GM19463 (cell line): Measurements from ENCODE around the gene ROPN1L.

ENCODE experiments used
- ATAC-seq: cut with Tn5 transposase; IDR thresholded peaks from one replicate; pipeline ENCODE4 v1.9.1; 2021; ENCODE audit warnings: mild to moderate bottlenecking, moderate library complexity; ENCODE audit not compliant: unreplicated experiment

Gene ROPN1L

DNA sequence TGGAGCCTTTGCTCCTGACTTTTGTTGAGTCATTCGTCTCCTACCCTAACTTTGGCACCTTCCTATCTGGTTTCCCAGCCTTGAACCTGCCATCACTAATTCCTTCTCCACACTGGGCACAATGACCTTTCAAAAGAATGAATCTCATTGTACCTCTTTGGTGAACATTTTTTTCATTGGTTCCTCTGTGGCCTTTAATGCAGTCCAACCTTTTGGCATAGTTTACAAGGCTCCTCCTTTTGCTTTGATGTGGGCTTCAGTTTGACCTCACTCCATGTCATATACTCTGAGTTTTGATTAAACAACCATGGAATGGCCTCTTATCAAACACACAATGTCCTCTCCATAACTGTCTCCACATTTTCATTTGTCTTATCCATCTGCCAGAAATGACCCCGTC is 14.5 kb upstream of the ROPN1L start:
- no peak for ATAC-seq

DNA sequence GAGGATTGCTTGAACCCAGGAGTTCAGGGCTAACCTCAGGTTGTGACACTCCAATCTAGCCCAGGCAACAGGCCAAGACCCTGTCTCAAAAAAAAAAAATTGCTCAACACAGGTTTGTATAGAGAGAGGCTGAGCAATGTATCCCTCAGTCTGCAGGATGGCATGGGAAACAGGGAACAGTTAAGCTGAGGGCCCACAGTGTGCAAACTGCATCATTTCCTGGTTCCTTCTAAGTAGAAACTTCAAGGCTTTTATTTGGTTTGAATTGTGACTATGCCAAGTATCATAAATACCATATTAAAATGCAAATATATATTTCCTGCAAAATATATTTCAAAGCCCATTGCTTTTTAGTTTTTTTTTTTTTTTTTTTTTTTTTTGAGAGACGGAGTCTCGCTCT is 13.7 kb upstream of the ROPN1L start:
- no peak for ATAC-seq

DNA sequence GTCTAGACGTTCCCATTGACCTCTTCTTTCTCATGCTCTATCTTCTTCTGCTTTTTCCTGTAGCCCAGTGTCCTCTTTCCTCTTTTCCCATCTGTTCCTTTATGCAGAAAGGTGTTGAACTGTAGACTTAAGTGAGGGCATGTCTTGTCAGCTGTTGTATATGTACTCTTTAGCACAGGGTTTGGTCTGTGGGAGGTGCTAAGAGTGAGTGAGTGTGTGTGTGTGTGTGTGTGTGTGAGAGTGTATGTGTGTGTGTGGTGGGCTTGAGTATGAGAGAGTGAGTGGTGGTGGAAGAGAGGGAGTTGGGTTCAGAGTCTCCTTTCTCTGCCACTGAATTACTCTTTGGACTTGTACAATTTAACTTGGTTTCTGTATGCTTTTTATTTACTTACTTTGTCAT is 10.3 kb upstream of the ROPN1L start:
- ATAC-seq = no peak

DNA sequence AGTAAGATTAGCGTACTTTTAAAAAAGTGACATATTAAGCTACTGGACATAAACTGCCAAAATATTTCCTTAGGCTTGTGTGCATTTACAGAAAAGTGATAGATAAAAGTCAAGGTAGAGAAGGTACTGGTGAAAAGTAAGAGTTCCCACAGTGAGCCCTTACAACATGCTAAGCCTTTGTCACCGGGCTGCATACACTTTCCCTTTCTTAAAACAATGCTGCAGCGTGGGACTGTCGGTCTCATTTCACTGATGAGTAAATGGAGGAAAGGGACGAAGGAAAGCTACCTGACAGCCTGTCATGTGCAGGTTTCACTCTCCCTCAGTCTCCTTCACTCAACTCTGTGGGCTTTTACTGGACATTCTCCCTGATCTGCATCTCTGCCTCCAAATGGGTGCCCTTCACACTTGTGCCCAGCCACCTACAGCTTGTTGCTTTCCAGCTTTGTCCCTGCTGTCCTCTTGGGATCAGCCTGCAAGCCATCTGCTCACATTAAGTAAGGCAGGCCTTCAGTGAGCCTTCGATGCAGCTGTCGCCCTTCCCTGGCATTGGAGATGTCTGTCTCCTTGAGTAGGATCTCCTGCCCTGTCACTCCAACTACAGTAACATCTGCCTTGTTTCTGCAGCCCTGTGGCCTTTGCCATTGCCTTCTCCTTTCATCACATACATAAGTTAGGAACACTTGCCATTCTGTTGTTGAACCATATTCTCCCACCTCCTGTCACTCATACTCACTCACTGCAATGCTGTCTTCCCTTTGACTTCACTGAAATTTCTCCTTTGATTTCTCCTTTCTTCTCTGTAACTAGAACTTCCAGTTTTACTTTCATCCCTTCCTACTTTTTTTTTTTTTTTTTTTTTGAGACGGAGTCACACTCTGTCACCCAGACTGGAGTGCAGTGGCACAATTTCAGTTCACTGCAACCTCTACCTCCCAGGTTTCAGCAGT is 9.3 kb upstream of the ROPN1L start:
- no peak for ATAC-seq

DNA sequence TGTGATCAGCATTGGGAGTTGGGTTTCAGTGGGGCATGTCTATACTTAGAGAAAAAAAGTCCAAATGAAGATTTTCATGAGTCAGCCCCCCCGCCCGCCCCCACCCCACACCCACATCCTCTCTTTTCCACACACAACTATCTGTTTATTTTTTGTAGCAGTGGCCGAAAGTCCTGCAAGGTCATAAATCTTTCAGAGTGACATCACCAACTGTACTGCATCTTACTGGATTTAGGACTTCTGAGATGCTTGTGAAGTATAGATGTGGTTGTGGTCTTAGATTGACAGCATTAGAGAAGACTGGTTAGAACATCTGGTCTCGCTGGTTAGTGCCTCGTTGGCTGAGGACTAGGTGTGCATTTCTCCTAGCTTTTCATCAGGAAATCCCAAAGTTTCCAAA is 7.3 kb upstream of the ROPN1L start:
- no peak for ATAC-seq

DNA sequence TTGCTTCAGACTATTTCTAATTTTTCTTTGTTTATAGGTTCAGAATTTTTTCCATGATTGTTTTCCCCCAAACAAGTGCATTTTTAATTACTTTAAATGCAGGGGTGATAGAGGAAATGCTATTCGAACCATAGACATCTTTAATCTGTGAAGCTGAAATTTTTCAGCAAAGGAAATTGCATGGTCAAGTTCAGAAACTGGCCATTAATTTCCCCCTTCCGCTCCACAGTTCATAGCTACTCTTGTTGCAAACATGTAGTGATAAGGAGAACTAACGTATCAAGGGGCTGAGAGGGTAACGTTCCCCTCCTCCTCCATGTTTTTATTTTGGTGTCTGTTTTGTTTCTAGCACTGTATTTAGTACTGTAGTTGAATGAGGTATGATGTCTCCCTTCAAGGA is 3.4 kb upstream of the ROPN1L start:
- ATAC-seq = no peak

DNA sequence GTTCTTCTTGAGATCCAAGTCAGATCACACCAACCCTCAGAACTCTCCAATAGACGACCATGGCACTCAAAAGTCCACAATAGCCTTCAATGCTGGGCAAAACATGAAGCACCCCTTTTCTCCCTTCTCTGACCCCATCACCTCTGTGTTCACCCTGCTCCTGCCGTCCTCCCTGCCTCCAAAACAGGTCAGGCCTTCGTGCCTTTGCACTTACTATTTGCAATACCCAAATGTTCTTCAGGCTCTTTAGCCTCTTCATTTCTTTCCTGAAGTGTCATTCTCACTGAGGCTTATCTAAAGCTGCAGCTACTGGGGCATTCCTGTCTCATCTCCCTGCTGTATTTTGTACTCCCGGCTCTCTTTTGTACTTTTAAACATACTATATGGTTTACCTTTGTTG is 2.0 kb upstream of the ROPN1L start:
- ATAC-seq = no peak

DNA sequence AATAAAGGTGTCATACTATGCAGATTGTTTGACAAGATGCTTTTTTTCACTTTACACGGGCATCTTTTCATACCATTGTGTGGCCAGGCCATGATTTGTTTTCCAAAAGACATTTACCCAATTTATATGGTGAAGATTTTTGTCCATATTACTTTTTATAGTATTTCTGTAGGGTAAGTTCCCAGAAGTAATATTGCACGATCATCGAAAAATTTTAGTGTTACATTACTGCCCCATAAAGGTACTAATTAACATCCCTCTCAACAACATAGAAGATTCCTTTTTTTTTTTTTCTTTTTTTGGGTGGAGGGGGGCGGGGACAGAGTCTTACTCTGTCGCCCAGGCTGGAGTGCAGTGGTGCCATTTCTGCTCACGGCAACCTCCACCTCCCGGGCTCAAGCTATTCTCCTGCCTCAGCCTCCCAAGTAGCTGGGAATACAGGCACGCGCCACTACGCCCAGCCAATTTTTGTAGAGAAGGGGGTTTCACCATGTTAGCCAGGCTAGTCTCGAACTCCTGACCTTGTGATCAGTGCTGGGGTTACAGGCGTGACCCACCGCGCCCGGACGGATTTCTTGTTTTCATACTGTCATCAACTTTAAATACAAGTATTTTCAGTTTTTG is 1.2 kb upstream of the ROPN1L start:
- ATAC-seq = no peak

DNA sequence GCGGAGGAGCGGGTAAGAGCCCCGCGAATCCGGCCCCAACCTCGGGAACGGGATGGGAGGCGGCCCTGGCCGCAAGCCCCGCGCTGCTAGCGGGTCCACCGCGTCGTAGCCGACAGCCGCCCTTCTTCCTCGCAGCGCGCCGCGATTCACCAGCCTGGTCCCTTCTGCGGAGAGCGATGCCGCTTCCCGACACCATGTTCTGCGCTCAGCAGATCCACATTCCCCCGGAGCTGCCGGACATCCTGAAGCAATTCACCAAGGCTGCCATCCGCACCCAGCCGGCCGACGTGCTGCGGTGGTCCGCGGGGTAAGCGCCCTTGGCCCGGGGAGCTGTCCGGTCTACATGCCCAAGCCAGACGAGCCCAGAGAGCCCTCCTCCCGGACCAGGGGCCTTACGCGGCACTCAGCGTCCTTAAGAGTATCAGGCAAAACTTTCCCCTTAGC is 335 bp downstream of the ROPN1L start:
- peak; percentile 37 for ATAC-seq

DNA sequence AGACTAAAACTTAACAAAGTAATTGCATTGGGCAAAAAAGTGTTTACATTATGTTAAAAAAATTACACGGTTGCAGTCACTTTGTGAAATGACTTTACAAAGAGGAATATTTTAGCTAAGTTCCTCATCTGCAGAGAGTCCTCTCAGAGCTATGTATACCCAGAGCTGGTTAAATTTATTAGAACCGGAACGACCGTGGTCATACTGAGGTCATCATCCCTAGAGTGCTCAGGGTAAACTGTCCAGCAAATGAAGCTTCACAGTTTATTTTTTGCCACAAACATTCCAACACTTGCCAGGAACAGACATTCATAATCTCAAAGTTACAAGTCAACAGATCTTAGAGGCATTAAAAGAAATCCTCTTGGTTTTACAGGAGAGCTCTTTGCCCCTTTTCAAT is 897 bp downstream of the ROPN1L start:
- no peak for ATAC-seq

DNA sequence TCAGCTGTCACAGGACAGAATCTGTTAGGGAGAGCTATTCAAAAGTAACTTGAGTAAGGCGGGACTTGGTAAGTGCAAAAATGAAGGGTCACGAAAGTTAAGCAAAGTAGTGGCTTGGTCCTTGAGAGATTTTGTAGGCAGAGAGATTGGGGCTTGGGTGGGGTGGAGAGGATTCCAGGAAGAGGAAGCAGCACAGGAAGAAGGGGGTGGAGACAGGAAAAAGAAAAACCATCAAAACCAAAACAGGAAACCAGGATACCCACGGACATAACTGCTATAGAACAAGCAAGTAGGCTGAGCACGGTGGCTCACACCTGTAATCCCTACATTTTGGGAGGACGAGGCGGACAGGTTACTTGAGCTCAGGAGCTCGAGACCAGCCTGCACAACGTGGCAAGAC is 3.7 kb downstream of the ROPN1L start:
- ATAC-seq = no peak

DNA sequence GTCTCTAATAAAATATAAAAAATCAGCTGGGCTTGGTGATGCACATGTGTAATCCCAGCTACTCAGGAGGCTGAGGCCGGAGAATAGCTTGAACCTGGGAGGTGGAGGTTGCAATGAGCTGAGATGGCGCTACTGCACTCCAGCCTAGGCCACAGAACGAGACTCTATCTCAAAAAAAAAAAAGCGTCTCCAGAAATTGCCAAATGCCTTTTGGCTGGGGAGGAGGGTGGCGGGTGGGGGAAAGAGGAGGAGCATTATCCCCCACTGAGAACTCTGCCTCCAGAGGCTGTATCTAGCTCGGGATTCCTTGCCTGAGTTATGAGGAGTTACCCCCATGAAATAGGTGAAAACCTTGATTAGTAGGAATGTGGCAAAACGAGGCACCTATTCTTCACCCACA is 4.8 kb downstream of the ROPN1L start:
- no peak for ATAC-seq

DNA sequence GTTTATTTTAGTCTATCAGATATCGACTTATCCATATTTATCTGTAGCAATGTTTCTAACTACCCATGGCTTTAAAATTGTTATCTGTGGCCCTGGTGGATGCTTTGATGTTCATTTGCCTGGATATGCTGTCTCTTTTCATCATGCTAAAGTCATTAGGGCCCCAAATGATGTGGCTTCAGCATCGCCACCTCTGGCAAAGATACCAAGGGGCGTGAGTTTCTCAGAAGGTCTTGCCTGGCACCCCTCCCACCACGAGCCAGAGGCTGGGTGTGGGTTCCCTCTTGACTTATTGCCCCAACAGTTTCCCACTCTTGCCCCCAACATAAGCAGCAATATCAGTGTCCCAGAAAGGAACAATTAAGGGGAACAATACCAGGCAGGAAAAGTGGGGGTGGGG is 5.4 kb downstream of the ROPN1L start:
- ATAC-seq = no peak

DNA sequence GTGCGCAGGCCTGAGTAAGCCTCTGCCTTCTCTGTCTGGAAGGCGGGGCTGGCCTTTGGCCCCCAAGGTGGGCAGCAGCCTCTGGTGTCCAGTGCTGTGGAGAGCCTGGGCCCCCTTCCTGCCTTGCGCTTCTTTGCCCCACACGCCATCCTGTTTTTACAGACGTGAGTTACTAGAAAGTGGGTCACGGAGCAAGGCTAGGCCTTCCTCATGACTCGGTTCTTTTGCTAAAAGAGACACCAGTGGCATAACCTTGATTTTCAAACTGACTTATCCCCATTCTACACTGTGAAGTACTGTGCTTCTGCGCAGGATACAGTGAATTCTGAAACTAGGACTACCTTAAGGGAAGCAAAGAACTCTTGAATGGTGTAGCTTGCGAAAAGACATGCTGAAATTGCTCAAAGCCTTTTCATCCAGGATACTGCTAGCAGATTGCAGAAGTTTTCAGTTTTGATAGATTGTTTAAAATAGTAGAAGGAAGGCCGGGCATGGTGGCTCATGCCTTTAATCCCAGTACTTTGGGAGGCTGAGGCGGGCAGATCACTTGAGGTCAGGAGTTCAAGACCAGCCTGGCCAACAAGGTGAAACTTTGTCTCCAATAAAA is 7.2 kb downstream of the ROPN1L start:
- no peak for ATAC-seq

DNA sequence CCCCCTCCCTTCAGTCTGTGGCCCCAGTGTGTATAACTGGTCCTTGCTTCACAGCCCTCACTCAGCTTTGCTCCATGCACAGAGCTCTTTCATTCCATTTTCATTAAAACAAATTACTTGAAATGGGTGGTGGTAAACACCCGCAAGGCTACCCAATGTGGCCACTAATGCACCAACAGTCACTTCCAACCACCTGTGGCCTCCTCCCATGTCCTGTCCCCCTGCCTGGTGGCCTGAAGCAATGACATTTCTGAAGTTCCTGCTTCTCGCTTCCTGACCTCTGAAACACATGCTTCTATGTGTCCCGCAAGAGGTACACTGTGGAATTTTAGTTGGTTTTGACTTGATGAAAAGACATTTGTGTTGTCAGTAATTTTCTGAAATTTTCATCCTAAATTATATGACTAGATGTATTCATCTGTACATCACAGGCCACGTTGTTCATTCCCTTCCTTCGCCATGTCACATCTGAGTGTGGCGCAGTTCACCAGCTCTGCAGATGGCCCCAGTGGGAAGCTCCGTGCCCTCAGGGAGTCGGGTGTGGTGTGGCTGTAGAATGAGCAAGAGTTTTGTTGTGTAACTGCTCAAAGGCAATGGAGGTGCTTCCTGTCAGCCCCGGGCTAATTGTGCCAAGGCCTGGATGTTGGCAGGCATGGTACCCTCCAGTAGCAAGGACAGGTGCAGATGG is 9.6 kb downstream of the ROPN1L start:
- ATAC-seq = no peak

DNA sequence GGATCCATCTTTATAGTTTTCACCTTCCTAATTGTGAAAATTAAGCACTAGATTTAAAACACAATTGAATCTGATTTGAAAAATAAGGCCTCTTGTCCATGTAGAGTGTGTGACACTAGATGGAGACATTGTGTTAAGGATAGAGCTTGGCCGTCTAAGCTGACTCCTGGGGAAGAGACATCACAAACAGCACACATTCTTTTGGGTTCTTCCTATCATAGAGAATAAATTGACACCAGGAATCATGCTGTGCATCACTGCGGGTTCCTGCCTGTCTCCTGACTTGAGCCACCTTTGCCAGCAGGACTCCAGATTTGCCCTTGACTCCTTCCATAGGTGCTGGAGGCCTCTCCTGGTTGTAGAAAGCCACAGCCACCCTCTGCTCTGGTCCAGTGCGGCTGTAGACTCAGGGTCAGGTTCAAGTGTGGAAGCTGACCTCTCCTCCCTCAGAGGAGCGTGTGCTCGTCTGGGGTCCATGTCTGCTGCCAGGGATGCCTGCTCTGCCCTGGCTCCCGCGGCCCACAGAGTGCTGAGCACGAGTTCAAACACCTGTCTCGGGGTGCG is 11.2 kb downstream of the ROPN1L start:
- peak; percentile 60 for ATAC-seq

DNA sequence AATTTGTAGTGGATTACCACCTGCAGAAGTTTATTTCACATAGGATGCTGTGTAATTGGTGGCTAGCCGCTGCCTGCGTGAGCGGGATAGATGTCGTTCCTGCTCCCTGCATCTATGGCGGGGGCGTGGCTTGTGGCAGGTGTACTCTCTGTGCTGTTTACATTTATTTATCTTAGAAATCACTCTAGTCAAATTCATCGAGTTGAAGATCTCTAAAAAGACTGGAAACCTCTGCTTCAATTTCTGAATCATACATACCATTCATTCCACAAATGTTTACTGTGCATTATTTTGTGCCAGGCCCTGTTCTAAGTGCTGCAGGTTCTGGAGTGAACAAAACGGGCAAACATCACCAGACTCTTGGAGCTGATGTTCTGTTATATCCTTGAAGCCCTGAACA is 11.9 kb downstream of the ROPN1L start:
- no peak for ATAC-seq

DNA sequence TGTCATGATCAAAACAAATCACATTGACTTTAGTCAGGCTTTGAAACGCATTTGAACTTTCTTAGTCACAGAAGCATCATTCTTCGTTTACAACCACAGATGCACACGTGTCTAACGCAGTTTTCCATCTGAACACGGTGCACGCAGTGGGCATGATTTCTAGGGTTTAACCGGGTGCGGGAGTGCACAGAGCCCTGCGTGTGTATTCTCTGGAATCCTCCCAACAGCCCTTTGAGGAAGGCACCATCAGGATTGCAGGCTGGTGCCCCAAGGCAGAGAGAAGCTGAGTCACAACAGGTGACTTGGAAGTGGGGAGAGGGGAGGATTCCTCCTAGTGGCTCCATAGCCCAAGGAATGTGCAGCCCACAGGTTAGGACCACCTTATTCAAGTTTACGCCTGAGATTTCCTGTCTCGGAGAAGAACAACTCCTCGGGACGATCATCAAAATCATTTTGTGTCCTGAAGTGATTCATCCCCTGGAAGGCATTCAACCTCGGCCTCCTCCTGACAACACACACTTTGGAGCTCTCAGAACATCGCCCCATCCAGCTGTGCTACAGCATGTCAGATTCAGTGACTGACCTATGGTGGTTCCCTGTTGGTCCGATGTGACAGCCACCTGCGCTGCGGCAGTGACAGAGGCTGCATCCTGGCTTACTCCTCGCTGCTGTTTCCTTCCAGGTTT is 13.1 kb downstream of the ROPN1L start:
- ATAC-seq = no peak

DNA sequence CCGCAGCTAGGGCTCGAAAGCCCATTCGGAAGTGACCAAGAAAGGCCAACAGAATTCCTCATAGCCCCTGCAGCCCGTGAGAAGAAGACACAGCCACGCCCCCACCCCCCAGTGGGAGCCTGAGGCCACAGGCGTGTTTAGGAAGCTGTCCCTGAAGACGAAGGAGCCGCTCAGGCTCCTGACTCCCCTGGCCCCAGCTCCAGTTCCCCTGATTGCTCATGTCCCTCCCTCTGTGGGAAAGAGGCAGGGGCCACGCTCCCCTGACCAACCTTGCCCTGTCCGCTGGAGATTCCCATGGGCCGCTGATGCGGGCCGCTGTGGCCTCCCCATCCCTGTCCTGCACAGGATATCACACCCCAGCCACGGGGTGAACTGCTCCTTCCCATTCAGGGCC is 13.6 kb downstream of the ROPN1L start:
- no peak for ATAC-seq

DNA sequence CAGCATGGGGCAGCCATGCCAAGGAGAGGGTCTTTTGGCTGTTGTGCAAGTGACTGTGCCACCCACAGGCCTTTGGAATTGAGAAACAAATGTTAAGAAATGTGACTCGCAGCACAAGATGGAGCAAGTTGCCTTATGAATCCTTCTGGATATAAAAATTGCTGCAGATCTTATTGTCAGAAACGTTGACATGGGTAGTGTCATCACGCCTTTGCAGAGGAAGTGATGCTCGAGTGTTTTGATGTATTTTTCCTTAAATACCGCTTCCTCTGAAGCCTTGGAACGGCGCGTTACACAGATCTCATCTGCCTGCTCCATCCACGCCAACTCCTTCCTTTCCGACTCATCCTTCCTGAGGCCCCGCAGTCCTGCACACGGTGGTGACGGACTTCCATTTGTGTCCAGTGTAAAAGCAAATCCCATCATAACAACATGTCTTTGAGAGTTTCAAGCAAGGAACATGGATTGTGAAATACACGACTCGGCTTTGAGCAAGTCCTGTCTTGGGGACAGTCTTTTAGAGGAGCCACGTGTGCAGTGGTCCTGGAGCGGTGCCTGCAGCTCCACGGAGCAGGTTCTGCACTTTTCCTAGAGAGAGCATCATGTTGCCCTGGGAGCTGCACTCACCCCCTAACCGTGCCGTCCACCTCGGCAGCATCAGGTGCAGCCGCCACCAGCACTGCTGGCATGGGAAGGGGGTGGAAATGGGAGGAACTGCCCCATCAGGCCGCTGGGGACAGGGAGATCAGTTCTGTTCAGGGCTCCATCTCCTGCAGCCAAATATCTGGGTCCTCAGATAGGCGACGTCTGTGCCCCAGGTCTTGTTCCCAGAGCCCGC is 15.1 kb downstream of the ROPN1L start:
- ATAC-seq = no peak
